Ureter (tissue), 1 donor: Measurements from ENCODE around the gene CWC27. TPM values are rescaled to one million over a fixed set of nuclear protein-coding genes. Genes with fewer than 3 reads are reported as not detected.

Source experiments
- DNase-seq: peaks from one replicate; pipeline ENCODE4 v3.0.0-alpha.2; 2020; ENCODE audit warnings: low spot score
- total RNA-seq: library from RNA; stranded (reverse); gene quantifications from one replicate; pipeline ENCODE4 v1.2.4, GENCODE V29; 2023
- donor health status: DM: yes; HTN: yes; CAD: no.

Gene CWC27
- total RNA-seq, 1 donor from 2014 or later = 22.8 TPM

DNA sequence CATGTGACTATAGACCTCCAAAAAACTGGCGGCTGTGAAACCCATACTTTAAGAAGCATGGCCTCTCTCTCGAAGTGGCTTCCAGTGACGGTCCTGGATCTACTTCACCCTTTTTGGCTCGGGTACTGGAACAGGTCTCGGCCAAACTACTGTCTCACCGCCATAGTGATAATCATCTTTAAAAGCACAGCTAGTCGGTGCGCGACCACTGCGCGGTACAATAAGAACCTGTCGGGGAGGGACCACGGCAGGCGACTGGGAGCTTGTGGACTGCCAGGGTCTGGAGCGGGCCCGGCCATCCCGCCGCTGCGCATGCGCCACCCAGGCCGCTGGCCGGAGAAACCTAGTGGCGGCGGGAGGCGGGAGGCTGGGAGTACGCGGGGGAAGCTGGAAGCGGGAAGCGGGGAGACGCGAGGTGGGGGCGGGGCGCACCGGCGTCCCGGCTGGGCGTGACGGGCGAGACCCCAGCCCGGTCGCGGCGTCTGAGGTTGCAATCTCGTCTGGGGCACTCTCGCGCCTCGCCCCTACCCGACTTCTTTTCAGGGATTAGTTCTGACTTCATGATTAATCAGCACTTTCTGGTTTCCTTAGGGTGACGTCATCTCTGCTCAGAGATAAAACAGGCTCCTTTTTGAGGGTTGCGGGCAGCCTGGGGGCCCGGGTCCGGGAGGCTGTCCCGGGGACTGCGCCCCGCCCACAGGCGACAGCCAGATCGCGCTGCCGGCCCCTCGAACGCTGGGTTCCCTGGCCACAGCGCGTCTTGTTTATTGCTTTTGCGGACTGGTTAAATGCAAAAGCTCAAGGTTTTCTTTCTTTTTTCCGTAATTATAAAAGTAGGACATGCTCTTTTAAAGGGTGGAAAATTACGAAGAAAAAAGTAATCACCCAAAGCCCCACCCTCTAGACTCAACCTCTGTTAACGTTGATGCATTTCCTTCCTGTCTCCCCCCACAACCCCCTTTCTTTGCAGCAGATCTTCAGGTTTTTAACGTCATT lies 266.8 kb downstream of the CWC27 start:
- peak; percentile 87 for DNase-seq

DNA sequence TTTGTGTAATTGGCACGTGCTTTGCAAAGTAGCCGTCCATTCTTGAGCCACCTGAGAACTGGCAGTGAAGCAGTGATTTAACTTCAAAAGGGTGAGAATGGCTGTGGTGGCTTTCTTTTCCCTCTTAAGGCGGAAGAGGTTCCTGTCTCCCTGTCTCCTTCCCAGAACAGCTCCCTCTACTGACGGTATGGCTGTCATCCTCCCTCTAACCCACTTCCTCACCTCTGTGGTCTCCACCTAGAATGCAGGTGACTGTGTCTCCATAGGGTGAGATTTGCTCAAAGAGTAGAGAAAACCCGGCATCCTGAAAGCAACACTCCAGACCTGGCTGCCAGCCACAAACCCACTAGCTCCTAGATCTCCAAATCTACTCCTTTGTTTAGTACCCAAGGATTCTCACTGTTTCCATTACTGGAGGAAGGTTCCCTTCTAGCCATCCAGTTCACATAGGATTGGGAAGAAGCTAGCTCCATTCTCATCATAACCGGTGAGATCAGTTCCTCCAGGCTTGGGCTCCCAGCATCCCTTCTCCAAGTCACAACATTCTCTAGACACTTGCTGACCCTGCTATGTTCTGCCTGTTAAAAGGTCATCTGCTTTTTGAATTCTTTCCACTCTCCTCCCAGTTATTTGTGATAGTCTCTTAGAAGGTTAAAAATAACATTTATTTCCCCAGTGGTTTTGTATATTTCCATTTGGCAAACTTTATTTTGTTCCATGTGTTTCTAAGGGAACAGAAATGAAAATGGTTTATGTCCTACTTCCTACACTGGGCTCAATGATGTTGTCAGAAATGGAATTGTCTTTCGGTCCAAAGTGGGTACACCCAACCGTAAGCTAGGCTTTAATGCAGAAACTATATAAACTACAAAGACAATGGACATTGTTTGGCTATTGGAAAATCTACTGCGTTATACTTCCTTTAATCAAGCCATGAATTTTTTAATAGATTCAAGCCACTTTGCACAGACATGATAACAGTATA lies 269.4 kb downstream of the CWC27 start:
- DNase-seq = no peak

DNA sequence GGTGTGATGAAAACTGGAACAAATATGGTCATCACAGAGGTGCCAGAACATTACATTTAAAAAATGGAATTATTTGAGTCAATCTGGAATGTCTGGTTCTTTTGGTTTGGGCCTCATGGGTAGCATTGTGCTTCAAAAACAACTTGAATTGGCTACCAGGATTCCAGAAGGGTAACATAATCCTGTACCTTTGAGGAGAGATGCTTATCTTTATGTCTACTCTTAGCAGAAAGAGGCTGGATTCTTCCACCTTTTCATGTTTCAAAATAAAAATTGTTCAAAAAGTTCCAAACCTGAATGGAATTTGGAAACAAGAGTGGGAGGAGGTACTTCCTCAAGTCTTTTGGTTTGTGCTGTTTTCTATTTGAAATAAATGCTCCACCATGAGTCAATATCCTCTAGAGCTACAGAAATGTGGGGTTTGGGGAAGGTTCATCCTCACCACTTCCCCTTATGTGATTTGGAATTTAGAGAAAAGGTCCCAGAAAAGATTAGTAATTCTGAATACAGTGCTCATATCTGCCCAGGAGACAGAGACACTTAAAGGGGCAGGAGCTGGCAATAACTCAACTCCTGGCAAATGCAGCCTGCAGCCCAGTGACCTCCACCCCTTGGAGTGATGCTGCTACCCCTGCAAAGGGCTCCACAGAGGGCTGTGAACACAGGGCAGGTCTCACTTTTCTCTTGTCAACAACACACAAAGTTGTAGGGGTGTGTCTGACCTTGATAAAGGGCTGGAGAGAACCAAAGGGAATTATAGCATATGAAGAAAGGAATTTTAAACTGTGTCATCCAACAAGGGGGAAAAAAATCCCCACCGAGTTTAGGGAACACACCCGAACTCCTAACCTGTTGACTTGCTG lies 272.8 kb downstream of the CWC27 start:
- DNase-seq = no peak

DNA sequence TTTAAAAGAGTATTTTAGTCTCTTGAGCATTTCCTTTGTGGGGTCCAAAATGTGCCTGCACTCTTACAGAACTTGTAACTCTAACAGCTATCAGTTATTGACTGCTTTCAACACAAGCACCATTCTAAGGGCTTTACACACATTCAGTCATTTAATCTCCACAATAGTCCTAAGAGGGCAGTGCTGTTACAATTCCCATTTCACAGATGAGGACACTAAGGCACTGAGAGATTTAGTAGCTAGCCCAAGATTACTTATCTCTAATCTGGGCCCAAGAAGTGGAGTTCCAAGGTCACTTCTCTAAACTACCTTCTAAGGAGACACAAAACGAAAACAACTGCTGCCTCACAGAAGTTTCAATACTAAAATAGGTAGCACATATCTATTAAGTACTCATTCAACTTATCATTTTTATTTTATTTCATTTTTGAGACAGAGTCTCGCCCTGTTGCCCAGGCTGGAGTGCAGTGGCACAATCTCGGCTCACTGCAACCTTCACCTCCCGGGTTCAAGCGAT lies 275.2 kb downstream of the CWC27 start:
- no peak for DNase-seq

DNA sequence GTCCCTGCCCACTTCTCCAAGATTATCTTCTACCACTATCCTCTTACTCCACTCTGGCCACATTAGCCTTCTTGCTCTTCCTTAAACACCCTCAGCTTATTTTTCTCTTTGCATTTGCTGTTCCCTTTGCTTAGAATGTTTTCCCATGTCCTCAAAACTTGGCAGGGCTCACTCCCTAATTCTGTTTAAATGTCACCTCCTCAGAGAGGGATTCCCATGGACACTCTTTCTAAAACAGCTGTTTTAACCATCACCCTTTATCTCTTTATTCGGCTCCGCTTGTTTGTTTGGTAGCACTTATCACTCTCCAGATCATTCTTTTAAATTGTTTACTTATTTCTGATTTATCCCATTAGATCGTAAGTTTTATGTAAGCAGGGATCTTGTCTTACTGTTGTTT lies 278.5 kb downstream of the CWC27 start:
- no peak for DNase-seq

DNA sequence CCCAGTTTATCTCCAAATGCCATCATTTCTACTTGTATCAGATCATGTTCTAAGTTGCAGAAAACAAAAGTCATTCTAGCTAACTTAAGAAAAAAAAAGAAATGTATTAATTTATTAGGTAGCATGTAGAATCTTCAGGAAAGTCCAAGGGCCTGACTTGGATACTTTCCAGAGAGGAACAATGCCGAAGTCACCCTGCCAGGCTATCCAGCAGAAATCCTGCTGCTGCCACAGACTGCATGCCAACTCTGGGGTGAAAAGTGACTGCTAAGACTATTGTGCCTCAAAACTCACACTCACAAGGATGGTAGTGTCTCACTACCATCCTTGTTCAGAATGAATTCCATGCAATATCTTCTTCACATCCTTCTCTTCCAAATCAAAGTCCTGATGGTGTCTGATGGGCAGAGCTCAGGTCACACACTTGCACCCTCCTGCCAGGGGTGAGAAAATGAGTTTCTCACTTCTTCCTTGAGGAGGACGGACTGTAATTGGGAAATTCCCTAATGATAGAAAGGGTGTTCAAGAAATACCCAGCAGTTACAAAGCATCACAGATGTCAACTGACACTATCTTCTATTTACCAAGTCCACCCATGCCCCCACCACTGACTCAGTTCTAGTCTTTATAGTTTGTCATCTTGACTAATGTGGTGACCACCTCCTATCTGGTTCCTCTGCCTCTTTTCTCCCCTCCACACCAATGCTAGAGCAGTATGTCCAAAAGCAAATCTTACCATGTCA lies 279.4 kb downstream of the CWC27 start:
- DNase-seq = no peak

DNA sequence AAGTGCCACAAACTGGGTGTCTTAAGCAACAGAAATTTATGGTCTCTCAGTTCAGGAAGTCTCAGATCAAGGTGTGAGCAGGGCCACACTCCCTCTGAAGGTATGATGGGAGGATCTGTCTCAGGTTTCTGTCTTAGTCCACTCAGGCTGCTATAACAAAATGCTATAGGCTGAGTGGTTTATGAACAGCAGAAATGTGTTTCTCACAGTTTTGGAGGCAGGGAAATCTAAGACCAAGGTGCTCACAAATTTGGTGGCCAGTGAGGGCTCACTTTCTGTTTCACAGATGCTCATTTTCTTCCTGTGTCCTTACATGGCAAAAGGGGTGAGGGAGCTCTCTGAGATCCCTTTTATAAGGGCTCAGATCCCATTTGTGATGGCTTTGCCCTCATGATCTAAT lies 281.4 kb downstream of the CWC27 start:
- no peak for DNase-seq

DNA sequence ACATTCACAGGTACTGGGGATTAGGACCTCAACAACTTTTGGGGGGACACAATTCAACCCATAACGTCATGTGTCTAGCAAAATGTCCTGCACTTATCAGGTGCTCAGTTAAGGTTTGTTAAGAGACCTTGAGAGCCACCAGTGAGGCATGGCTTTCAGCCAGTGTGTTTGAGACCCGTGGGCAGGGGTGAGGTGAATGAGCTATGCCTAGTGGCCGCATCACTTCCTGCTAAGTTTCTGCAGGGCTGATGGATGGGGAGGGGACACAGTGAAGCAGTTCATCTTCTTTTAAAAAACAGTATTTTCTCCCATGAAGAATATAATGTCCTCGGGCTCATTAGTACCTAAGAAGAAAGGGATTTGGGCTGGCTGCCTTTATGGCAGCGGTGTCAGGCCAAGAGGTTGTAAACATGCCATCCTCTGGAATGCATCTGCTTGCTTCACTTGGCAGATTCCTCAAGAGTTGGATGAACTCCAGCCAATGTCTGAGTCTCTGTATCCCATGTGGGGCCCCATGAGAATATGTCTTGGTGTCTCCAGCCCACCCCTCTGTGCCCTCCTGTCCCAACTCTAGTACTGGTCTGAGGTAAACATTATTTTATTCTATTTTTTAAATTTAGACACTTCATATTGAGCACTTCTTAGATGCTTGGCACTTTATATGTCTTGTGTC lies 282.2 kb downstream of the CWC27 start:
- DNase-seq = peak; percentile 65

DNA sequence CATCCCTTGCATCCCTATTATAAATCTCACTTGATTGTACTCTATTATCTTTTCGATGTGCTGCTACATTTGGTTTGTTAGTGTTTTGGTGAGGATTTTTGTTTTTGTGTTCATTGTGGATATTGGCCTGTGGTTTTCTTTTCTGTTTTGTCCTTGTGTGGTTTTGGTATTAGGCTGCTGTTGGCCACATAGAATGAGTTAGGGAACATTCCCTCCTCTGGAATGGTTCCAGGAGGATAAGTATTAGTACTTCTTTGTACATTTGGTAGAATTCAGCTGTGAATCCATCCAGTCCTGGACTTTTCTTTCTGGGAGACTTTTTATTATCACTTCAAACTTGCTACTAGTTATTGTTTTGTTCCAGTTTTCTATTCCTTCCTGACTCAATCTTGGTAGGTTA lies 287.2 kb downstream of the CWC27 start:
- DNase-seq = no peak

DNA sequence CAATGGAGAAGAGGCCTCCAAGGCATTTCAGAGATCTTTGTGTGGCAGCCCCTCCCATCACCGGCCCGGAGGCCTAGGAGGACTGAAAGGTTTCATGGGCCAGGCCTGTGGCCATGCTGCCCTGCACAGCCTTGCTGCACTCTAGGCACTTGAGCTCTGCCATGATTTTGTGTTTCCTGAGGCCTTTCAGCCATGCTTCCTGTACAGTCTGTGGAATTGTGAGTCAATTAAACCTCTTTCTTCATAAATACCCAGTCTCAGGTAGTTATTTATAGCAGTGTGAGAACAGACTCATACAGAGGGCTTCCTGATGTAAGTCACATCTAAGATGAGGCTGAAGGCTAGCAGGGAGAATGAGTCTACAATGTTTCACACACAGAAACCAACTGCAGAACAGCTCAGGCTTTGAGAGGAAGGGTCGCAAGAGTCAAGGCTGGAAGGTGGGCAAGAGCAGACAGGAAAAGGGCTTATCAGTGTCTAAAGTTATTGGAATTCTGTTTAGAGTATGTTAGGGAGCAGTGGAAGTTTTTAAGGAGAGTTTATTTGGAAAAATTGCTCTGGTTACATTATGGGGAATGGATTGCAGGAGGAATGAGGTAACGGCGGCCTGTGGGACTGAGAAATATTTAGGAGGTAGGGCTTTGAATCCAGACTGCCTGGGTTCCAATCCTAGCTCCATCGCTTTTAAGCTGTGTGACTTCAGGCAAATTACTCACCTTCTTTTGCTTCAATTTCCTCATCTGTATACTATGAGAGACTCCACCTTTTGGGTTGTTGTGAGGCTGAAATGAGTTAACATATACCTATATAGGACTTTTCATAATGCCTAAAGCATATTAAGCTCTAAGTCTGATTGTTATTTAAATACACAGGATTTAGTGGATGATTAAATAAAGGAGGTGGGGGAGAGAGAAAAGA lies 291.2 kb downstream of the CWC27 start:
- DNase-seq = no peak

DNA sequence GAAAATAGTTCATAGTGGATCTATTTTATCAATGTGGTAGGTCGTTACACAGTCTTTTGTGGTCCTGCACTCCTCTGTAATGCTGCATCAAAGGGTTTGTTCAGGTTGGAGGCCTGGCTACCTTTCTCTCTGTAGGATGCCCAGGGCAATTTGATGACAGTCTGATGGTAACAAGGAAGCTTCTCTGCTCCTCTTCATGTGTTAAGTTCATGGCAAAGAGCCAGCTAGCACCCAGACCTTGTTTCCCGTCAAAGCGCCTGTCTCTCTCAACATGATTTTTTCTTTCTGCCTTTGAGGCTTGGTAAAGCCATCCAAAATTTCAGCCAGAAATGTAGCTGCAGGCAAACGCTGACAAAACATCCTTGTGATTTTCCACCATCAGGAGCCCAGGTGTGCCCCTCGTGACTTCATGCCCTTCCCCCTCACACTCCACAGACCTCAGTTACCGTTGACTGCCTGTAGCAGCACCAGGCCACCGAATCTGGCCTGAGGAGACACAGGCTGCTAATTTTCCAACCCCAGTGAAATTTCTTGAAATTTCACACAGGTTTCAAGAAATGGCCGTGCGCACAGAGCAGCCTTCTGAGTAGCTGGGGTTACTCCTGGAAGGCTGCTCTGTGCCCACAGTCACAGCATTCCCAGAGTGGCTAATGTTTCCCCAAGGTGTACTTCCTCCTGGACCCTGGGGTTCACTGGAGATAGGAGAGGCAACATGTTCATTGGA lies 292.7 kb downstream of the CWC27 start:
- no peak for DNase-seq

DNA sequence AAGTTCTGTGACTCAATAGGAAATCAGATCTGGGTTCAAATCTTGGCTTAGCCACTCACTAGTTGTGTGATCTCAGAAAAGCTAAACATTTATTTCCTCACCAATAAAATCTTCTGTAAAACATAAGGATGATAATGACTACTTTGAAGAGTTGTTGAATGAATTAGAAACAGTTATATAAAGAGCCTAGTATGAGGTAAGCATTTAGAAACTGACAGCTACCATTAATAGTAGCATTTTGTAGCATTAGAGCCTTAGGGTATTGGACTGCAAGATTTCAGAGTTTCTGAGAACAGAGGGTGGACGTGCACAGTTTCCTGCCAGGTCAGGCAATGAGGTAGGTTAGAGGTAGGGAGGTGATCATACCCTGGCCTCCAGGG lies 293.2 kb downstream of the CWC27 start:
- no peak for DNase-seq

DNA sequence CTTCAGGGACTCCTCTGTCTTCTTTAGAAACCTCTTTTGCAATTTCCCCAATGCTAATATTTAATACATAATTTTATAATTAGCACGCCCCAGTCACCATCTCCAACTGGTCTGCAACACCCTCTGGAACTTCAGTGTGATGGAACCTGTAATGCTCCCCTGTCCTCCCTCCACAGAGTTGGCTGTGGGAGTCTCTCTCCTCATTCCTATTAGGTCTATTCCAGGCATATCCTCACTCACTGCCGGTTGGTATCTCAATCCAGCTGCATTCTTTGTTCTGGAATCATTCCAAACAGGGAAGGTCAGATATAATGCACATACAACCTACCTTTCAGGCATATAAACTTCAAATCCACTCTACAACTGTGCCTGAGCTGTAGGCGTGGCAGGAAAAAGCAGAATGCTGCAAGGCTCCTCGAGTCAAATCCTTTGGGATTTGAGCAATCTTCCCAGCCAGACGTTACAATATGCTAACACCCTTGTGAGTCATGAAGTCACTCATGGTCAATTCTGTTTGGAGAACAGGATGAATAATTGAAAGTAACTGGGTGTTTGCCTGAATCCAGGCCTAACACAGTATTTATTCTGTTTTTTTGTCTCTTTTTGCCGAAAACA lies 293.8 kb downstream of the CWC27 start:
- no peak for DNase-seq

DNA sequence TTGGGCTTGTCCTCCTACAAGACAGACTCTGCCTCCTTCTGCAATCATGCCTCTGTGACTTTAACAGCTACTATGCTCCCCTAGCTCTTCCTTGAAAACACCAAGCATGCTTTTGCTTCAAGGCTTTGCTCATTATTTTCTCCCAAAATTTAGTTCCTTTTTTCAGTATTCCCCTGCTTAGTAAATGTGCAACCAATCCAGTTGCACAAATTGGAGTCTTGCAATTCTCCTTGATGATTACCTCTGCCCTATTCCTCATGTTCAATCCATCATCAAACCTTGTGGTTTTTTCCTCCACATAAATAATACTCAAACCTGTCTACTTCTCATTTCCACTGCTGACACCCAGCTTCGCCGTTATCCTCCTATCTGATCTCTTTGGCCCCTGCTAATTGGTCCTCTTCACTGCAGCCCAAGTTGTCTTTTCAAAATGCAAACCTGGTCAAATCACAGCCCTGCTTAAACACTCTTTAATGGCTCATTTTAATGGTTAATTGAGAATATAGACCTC lies 296.3 kb downstream of the CWC27 start:
- DNase-seq = no peak

DNA sequence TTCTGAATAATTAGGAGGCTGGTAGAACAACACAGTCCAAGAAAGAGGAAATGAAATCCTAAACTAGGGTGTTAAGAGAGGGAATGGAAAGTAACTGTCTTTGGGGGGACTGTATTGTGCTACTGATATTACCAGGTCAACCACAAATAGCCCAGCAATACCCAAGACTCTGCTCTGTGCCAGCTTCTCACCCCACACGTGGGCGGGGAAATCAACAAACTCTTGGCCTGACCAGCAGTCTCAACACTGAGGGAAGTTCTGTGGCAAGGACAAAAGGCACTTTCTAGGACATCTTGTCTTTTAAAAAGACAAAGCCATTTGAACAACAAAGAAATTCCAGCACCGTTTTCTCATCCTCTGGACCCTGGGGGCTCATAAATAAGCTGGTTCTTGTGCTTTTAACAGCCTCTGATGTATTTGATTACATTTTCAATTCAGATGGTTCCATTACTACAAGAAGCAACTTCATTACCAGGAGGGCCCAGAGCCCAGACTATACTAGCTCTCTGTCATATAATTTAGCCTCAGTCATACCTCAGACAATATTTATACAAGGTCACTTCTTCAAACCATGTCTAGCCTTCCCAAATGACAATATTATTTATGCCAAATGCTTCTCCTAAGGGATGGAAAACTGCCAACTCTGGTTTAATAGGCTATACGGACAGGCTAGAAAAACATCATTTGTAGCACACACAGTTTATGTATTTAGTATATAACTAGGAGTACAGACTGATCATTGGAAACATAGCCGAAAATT lies 297.8 kb downstream of the CWC27 start:
- no peak for DNase-seq

DNA sequence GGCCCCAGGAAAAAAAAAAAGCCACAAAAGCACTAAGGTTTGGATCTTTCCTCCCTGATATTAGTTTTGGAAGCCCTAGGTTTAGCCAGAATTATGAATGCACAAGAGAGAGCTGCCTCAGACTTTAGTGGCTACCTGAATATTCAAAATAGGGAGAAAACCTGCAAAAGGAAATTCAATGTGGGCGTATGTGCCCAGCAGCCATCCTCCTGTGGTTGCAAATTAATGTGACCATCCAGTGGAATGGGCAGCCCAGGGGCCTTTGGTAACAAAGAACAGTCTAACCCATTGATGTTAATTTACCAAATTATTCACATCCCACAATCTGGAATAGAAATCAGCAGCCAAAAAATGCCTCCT lies 298.4 kb downstream of the CWC27 start:
- DNase-seq = no peak
